GM12878 (cell line): ENCODE data around the gene MYD88. TPM values are rescaled to one million over a fixed set of nuclear protein-coding genes. Genes with fewer than 3 reads are reported as not detected.

Source experiments
- ATAC-seq: fragments of 200-7000 bp; cut with Tn5 transposase; 3 replicates; pipeline ENCODE4 v1.9.1; 2020; ENCODE audit warnings: mild to moderate bottlenecking, moderate library complexity
- BruUV-seq: library from RNA; stranded (reverse); fragments of 400-500 nt; replicated peaks from 2 replicates; lab custom pipeline; 2021; lab: Mats Ljungman, UMichigan
- CTCF ChIA-PET: fragments of 300-600 bp; sonication (Branson Sonifier 250); formaldehyde crosslinking; extraction: SDS; loops from one replicate; lab custom pipeline; 2021; ENCODE audit warnings: inconsistent platforms; lab: Yijun Ruan, JAX
- POLR2A ChIA-PET: fragments of 350-600 bp; formaldehyde crosslinking; extraction: SDS; loops from one replicate; lab custom pipeline; 2021; ENCODE audit warnings: inconsistent platforms; lab: Charles Lee
- RAD21 ChIA-PET: fragments of 300-600 bp; sonication (Branson Sonifier 250); formaldehyde crosslinking; loops from one replicate; lab custom pipeline; 2023; ENCODE audit warnings: antibody characterized with exemption; ENCODE audit not compliant: unreplicated experiment; lab: Charles Lee
- SMC1A ChIA-PET: fragments of 300-600 bp; sonication (Branson Sonifier 250); formaldehyde crosslinking; loops from one replicate; lab custom pipeline; 2023; ENCODE audit not compliant: unreplicated experiment, uncharacterized antibody; lab: Charles Lee
- DNase-seq: peaks from one replicate; pipeline ENCODE4 v3.0.0-alpha.2; 2011; ENCODE audit warnings: low read depth, low spot score
- FAIRE-seq: peaks from 3 replicates; lab custom pipeline; 2011; peaks lifted over from hg19 to GRCh38; lab: Jason Lieb, UNC
- H2AFZ ChIP-seq: 2 replicates; pipeline ENCODE4 v1.6.0; 2011; ENCODE audit warnings: low read depth, low read length, control low read depth; ENCODE audit not compliant: control insufficient read depth
- H3K27ac ChIP-seq: 2 replicates; pipeline ENCODE4 v1.5.1; 2011; ENCODE audit warnings: control low read depth; ENCODE audit not compliant: control insufficient read depth, insufficient read depth
- H3K27me3 ChIP-seq, 2 experiments: replicated peaks in 1 of 2; 2 replicates each; pipeline versions ENCODE4 v1.6.0 to v1.6.1; 2011; ENCODE audit warnings: low read length in 1 of 2; ENCODE audit not compliant: control insufficient read depth in 2 of 2, insufficient read depth in 2 of 2
- H3K36me3 ChIP-seq, 2 experiments: 2 replicates each; pipeline ENCODE4 v1.5.1; 2011; ENCODE audit warnings: low read length in 1 of 2; ENCODE audit not compliant: control insufficient read depth in 2 of 2, insufficient read depth in 2 of 2
- H3K4me1 ChIP-seq: 2 replicates; pipeline ENCODE4 v1.6.1; 2011; ENCODE audit warnings: mild to moderate bottlenecking, low read length, moderate library complexity, mixed read lengths; ENCODE audit not compliant: control insufficient read depth, insufficient read depth
- H3K4me2 ChIP-seq: 2 replicates; pipeline ENCODE4 v1.6.0; 2011; ENCODE audit warnings: control low read depth; ENCODE audit not compliant: control insufficient read depth, insufficient read depth
- H3K4me3 ChIP-seq: fragments of 200-600 bp; sonication (generic); 2 replicates; pipeline ENCODE4 v1.5.1; 2016
- H3K79me2 ChIP-seq: 2 replicates; pipeline ENCODE4 v1.6.0; 2011; ENCODE audit warnings: low read length; ENCODE audit not compliant: control insufficient read depth, insufficient read depth
- H3K9ac ChIP-seq: 2 replicates; pipeline ENCODE4 v1.8.0; 2011; ENCODE audit warnings: low read length, control low read depth, mixed read lengths; ENCODE audit not compliant: control insufficient read depth, insufficient read depth
- H3K9me3 ChIP-seq: replicated peaks from 3 replicates; pipeline ENCODE4 v1.5.1; 2011; ENCODE audit warnings: mild to moderate bottlenecking, low read length; ENCODE audit not compliant: control insufficient read depth, insufficient read depth
- H4K20me1 ChIP-seq: 2 replicates; pipeline ENCODE4 v1.6.0; 2011; ENCODE audit not compliant: control insufficient read depth, insufficient read depth
- CHD4 ChIP-seq: fragments of 200-600 bp; sonication (generic); IDR thresholded peaks from 2 replicates; pipeline ENCODE4 v1.6.1; 2016; ENCODE audit warnings: mild to moderate bottlenecking
- EED ChIP-seq: sonication (generic); IDR thresholded peaks from 2 replicates; pipeline ENCODE4 v1.6.1; 2016; ENCODE audit warnings: antibody characterized with exemption, low read depth
- HCFC1 ChIP-seq: fragments of 150-350 bp; IDR thresholded peaks from 2 replicates; pipeline ENCODE4 v1.6.1; 2014; ENCODE audit warnings: low read length
- MTA3 ChIP-seq: IDR thresholded peaks from 2 replicates; pipeline ENCODE4 v1.6.1; 2012; ENCODE audit warnings: low read length, inconsistent platforms, borderline replicate concordance
- PAX8 ChIP-seq: fragments of 450-650 bp; IDR thresholded peaks from 2 replicates; pipeline ENCODE4 v1.6.1; 2017; ENCODE audit warnings: mild to moderate bottlenecking, moderate library complexity
- PML ChIP-seq: IDR thresholded peaks from 2 replicates; pipeline ENCODE4 v1.6.1; 2012; ENCODE audit warnings: low read length, inconsistent platforms
- RFX5 ChIP-seq: IDR thresholded peaks from 2 replicates; pipeline ENCODE4 v1.6.1; 2011; ENCODE audit warnings: low read depth, low read length, improper control_type of control experiment
- SUPT20H ChIP-seq: IDR thresholded peaks from 2 replicates; pipeline ENCODE4 v1.6.1; 2011; ENCODE audit warnings: low read depth, mild to moderate bottlenecking, low read length, moderate library complexity, borderline replicate concordance; ENCODE audit not compliant: control insufficient read depth
- WGBS: methylation state at CpG from one replicate; pipeline ENCODE4 v1.1.6; 2016; ENCODE audit warnings: low lambda C conversion rate; ENCODE audit not compliant: insufficient replicate concordance, insufficient coverage; ENCODE audit errors: missing lambda C conversion rate; 5-methylcytosine and 5-hydroxymethylcytosine counted together
- in situ Hi-C: fragments of 300-500 bp; cut with MboI; formaldehyde crosslinking; loops from 9 replicates; pipeline ENCODE4 v1.14.3; 2018; ENCODE audit warnings: mixed read lengths
- intact Hi-C: fragments of 100-400 bp; cut with micrococcal nuclease; formaldehyde crosslinking; loops from one replicate; pipeline ENCODE4 v1.14.2; 2022; ENCODE audit not compliant: unreplicated experiment
- polyA plus RNA-seq, 11 experiments: library from polyadenylated mRNA; depleted of rRNA in 4 of 11; unstranded in 6 of 11; stranded (reverse) in 5 of 11; fragments of >200 nt; fragmentation: Nextera tagmentation in 4 of 11; fragmentation: Illumina TruSeq in 1 of 11; extraction: Ambion mirVana in 4 of 11; extraction: Trizol in 1 of 11; gene quantifications; 1 replicate in 1 of 11; 2 replicates in 10 of 11; pipeline versions ENCODE4 v1.2.1 to v1.2.3, GENCODE V29; 2011 to 2016; ENCODE audit warnings: inconsistent platforms in 2 of 11, missing spikeins in 2 of 11, low read depth in 1 of 11
- total RNA-seq, 4 experiments: library from RNA; depleted of rRNA in 3 of 4; stranded (reverse); fragments of >200 nt in 3 of 4; fragmentation: Illumina TruSeq in 1 of 4; extraction: Trizol in 1 of 4; gene quantifications; 2 replicates each; pipeline versions ENCODE4 v1.2.1 to v1.2.3, GENCODE V29; 2013 to 2021
- TF ChIP-seq, protein P1 (sequence below): fragments of 450-650 bp; formaldehyde crosslinking; IDR thresholded peaks from 2 replicates; pipeline ENCODE4 v1.5.0; 2022; ENCODE audit warnings: mild to moderate bottlenecking, missing genetic modification characterization
- TF ChIP-seq, protein P2 (sequence below): IDR thresholded peaks from 2 replicates; pipeline ENCODE4 v1.6.1; 2012; ENCODE audit warnings: low read depth, low read length, improper control_type of control experiment
- TF ChIP-seq, protein P3 (sequence below): fragments of 450-650 bp; IDR thresholded peaks from 2 replicates; pipeline ENCODE4 v1.6.1; 2017; ENCODE audit warnings: mild to moderate bottlenecking, moderate library complexity
- TF ChIP-seq, protein P4 (sequence below): fragments of 450-650 bp; IDR thresholded peaks from 2 replicates; pipeline ENCODE4 v1.6.1; 2016; ENCODE audit warnings: mild to moderate bottlenecking

The MYD88 gene
- total and polyA plus RNA-seq, 10 of the 15 experiments (the other 5 are each of a cell fraction or from before 2014, with no cell fraction given) = 5.5 to 84.8 (median 67.5) TPM

DNA sequence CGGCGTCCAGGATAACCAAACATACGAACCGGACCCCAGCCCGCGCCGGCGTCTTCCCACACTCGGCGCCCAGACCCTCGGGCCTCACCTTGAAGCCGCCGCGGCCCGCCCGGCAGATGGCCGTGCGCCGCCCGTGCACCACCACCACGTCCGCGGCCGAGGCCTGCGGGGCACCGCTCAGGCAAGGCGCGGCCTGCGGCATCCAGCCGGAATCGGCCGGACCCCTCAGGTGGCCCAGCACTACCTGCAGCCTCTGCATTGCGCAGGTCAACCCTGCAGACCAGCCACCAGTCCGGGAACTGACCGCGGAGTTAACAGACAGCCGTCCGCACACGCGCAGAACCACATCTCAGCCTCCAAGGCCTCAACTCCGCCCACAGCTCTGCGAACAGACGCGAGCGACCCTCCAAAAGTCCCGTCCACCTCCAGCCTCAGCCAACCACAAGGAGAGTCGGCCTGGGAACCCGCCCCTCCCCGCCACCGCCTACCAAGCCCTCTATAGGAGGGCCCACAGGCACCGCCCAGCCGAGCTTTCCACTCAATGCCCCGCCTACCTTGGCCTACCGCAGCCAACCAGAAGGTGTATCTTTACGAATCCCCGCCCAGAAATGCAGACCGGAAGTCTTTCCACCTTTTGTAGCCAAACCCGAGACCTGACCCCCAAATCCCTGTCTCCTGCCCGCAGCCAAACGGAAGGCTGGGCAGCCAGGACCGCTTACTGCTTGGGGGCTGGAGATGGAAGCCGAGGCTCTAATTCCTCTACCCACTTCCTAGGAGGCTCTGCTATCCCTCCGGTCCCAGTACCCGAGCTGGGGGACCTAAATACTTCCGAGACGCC is 1.5 kb upstream of the MYD88 start, which contains the start of gene ACAA1:
Gene ACAA1 (minus strand): TSS at position 351 of the 838 bp plus-strand sequence. CDS start 92 bp downstream, at position 259.
- SMC1A ChIA-PET = interaction anchor here (0.8 to 8.2 kb wide), 14 partner anchors 18 to 334 kb away, joined by 3 to 92 read pairs (median 3); partner anchors contain the start of genes OXSR1 and XYLB
- intact Hi-C loops (loop anchor here (5.0 kb wide), 1 partner anchor 75 kb away; no protein-coding TSS in a partner anchor), in situ Hi-C loops (no loop called here)
- H4K20me1 ChIP-seq = no peaks in the 10 kb centered on the region; the same call in 1 of the 2 replicates
- TSS peak; percentile 68 for BruUV-seq
- H3K27me3 ChIP-seq = no peaks in the 10 kb centered on the region
- H3K79me2 ChIP-seq = peaks cover 67% of the 10 kb centered on the region
- POLR2A ChIA-PET = interaction anchor here (0.5 to 8.8 kb wide), 21 partner anchors 11 to 364 kb away, joined by 3 to 146 read pairs (median 4); partner anchors contain the start of genes OXSR1 and XYLB
- H3K4me3 ChIP-seq = peak within 1 kb of the TSS; percentile 98
- H3K9ac ChIP-seq = peak within 1 kb of the TSS; percentile 94
- H3K36me3 ChIP-seq = peaks cover 0 to 21% of the 10 kb centered on the region in 2 experiments; a peak in 2 of 4 replicates
- WGBS = 2% methylated on average over 66 of the region's 66 CpGs
- no peaks in the 10 kb centered on the region; the same call in 2 of the 3 replicates for H3K9me3 ChIP-seq
- peak within 1 kb of the TSS; percentile 100 for H3K4me2 ChIP-seq
- peak within 1 kb of the TSS; percentile 99 for H3K27ac ChIP-seq
- peak within 1 kb of the TSS; percentile 75 for H2AFZ ChIP-seq
- DNase-seq (peak; percentile 97), FAIRE-seq (peak; percentile 97), ATAC-seq (peak; percentile 88)
- peaks cover 27% of the 10 kb centered on the region for H3K4me1 ChIP-seq
- CTCF ChIA-PET = interaction anchor here (0.8 to 8.2 kb wide), 7 partner anchors 21 to 207 kb away, joined by 3 to 74 read pairs (median 4); partner anchors contain the start of gene OXSR1
- RAD21 ChIA-PET = interaction anchor here (0.6 to 5.0 kb wide), 13 partner anchors 21 to 210 kb away, joined by 3 to 62 read pairs (median 3); partner anchors contain the start of genes OXSR1, SLC22A14 and XYLB
- TF ChIP-seq EED = peak; percentile 65; the same call in 1 of the 2 replicates
- TF ChIP-seq, protein P1, sequence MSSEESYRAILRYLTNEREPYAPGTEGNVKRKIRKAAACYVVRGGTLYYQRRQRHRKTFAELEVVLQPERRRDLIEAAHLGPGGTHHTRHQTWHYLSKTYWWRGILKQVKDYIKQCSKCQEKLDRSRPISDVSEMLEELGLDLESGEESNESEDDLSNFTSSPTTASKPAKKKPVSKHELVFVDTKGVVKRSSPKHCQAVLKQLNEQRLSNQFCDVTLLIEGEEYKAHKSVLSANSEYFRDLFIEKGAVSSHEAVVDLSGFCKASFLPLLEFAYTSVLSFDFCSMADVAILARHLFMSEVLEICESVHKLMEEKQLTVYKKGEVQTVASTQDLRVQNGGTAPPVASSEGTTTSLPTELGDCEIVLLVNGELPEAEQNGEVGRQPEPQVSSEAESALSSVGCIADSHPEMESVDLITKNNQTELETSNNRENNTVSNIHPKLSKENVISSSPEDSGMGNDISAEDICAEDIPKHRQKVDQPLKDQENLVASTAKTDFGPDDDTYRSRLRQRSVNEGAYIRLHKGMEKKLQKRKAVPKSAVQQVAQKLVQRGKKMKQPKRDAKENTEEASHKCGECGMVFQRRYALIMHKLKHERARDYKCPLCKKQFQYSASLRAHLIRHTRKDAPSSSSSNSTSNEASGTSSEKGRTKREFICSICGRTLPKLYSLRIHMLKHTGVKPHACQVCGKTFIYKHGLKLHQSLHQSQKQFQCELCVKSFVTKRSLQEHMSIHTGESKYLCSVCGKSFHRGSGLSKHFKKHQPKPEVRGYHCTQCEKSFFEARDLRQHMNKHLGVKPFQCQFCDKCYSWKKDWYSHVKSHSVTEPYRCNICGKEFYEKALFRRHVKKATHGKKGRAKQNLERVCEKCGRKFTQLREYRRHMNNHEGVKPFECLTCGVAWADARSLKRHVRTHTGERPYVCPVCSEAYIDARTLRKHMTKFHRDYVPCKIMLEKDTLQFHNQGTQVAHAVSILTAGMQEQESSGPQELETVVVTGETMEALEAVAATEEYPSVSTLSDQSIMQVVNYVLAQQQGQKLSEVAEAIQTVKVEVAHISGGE (CRISPR knock-in tag) = no peak
- peak; percentile 50 for TF ChIP-seq RFX5
- TF ChIP-seq PML = peak; percentile 54; the same call in 1 of the 2 replicates
- TF ChIP-seq PAX8 = no peak
- no peak for TF ChIP-seq SUPT20H
- no peak for TF ChIP-seq CHD4
- TF ChIP-seq, protein P2, sequence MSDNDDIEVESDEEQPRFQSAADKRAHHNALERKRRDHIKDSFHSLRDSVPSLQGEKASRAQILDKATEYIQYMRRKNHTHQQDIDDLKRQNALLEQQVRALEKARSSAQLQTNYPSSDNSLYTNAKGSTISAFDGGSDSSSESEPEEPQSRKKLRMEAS = peak; percentile 40; the same call in 1 of the 2 replicates
- TF ChIP-seq, protein P3, sequence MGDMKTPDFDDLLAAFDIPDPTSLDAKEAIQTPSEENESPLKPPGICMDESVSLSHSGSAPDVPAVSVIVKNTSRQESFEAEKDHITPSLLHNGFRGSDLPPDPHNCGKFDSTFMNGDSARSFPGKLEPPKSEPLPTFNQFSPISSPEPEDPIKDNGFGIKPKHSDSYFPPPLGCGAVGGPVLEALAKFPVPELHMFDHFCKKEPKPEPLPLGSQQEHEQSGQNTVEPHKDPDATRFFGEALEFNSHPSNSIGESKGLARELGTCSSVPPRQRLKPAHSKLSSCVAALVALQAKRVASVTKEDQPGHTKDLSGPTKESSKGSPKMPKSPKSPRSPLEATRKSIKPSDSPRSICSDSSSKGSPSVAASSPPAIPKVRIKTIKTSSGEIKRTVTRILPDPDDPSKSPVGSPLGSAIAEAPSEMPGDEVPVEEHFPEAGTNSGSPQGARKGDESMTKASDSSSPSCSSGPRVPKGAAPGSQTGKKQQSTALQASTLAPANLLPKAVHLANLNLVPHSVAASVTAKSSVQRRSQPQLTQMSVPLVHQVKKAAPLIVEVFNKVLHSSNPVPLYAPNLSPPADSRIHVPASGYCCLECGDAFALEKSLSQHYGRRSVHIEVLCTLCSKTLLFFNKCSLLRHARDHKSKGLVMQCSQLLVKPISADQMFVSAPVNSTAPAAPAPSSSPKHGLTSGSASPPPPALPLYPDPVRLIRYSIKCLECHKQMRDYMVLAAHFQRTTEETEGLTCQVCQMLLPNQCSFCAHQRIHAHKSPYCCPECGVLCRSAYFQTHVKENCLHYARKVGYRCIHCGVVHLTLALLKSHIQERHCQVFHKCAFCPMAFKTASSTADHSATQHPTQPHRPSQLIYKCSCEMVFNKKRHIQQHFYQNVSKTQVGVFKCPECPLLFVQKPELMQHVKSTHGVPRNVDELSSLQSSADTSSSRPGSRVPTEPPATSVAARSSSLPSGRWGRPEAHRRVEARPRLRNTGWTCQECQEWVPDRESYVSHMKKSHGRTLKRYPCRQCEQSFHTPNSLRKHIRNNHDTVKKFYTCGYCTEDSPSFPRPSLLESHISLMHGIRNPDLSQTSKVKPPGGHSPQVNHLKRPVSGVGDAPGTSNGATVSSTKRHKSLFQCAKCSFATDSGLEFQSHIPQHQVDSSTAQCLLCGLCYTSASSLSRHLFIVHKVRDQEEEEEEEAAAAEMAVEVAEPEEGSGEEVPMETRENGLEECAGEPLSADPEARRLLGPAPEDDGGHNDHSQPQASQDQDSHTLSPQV = no peak
- TF ChIP-seq, protein P4, sequence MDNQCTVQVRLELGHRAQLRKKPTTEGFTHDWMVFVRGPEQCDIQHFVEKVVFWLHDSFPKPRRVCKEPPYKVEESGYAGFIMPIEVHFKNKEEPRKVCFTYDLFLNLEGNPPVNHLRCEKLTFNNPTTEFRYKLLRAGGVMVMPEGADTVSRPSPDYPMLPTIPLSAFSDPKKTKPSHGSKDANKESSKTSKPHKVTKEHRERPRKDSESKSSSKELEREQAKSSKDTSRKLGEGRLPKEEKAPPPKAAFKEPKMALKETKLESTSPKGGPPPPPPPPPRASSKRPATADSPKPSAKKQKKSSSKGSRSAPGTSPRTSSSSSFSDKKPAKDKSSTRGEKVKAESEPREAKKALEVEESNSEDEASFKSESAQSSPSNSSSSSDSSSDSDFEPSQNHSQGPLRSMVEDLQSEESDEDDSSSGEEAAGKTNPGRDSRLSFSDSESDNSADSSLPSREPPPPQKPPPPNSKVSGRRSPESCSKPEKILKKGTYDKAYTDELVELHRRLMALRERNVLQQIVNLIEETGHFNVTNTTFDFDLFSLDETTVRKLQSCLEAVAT = no peak
- TF ChIP-seq HCFC1 = peak; percentile 21; the same call in 1 of the 2 replicates
- no peak for TF ChIP-seq MTA3
